Fibroblast of lung (primary cell): Measurements from ENCODE around the gene CA5A. TPM values are rescaled to one million over a fixed set of nuclear protein-coding genes. Genes with fewer than 3 reads are reported as not detected.

Source experiments
- DNase-seq, 2 donors: peaks; one replicate each; pipeline versions ENCODE4 v3.0.0 to v3.0.0-alpha.2; 2010; ENCODE audit warnings: low read depth in 2 of 2
- H2AFZ ChIP-seq: 2 replicates; pipeline ENCODE4 v1.5.1; 2012; ENCODE audit warnings: low read length, control low read depth, inconsistent platforms
- H3K27ac ChIP-seq: 2 replicates; pipeline ENCODE4 v1.5.1; 2011; ENCODE audit warnings: low read length, control low read depth; ENCODE audit not compliant: insufficient read depth
- H3K27me3 ChIP-seq: 2 replicates; pipeline ENCODE4 v1.5.1; 2011; ENCODE audit warnings: mild to moderate bottlenecking, low read length; ENCODE audit not compliant: control insufficient read depth, insufficient read depth
- H3K36me3 ChIP-seq: 2 replicates; pipeline ENCODE4 v1.5.1; 2011; ENCODE audit warnings: low read length; ENCODE audit not compliant: control insufficient read depth, insufficient read depth
- H3K4me1 ChIP-seq: 2 replicates; pipeline ENCODE4 v1.5.1; 2011; ENCODE audit warnings: low read length; ENCODE audit not compliant: control insufficient read depth, insufficient read depth; ENCODE audit errors: extremely low read depth
- H3K4me2 ChIP-seq: 2 replicates; pipeline ENCODE4 v1.5.1; 2011; ENCODE audit warnings: low read length, control low read depth; ENCODE audit not compliant: insufficient read depth; ENCODE audit errors: extremely low read depth
- H3K4me3 ChIP-seq, 4 experiments: fragments of 200-600 bp in 1 of 4; sonication (generic) in 1 of 4; replicated peaks in 1 of 4; 2 replicates each; pipeline ENCODE4 v1.5.1; 2011 to 2016; ENCODE audit warnings: low read length in 4 of 4, low read depth in 3 of 4, mild to moderate bottlenecking in 3 of 4, control low read depth in 2 of 4, inconsistent platforms in 1 of 4, mixed read lengths in 1 of 4; ENCODE audit not compliant: insufficient read depth in 1 of 4; ENCODE audit errors: control extremely low read depth in 1 of 4
- H3K79me2 ChIP-seq: 2 replicates; pipeline ENCODE4 v1.5.1; 2012; ENCODE audit warnings: mild to moderate bottlenecking, low read length, inconsistent platforms; ENCODE audit not compliant: control insufficient read depth, insufficient read depth
- H3K9ac ChIP-seq: 2 replicates; pipeline ENCODE4 v1.5.1; 2011; ENCODE audit warnings: mild to moderate bottlenecking, low read length, control low read depth; ENCODE audit not compliant: insufficient read depth
- H3K9me3 ChIP-seq: 2 replicates; pipeline ENCODE4 v1.5.1; 2012; ENCODE audit warnings: low read depth, low read length; ENCODE audit not compliant: control insufficient read depth, insufficient read depth
- H4K20me1 ChIP-seq: 2 replicates; pipeline ENCODE4 v1.5.1; 2011; ENCODE audit warnings: low read length; ENCODE audit not compliant: control insufficient read depth, insufficient read depth; ENCODE audit errors: extremely low read depth
- CTCF ChIP-seq, 2 donors: IDR thresholded peaks in 1 of 2; conservative IDR thresholded peaks in 1 of 2; 1 replicate in 1 of 2; 2 replicates in 1 of 2; pipeline ENCODE4 v1.5.1; 2011 to 2012; ENCODE audit warnings: low read length in 2 of 2, control low read depth in 1 of 2, inconsistent platforms in 1 of 2, low read depth in 1 of 2, mild to moderate bottlenecking in 1 of 2
- EZH2 ChIP-seq: IDR thresholded peaks from 2 replicates; pipeline ENCODE4 v1.5.1; 2012; ENCODE audit warnings: low read length, control low read depth, mild to moderate bottlenecking; ENCODE audit errors: missing control alignments
- polyA plus RNA-seq, 2 donors: library from polyadenylated mRNA; depleted of rRNA in 1 of 2; stranded (reverse) in 1 of 2; unstranded in 1 of 2; fragments of >200 nt; gene quantifications; 2 replicates each; pipeline ENCODE4 v1.2.1, GENCODE V29; 2011 to 2012; ENCODE audit warnings: missing spikeins in 1 of 2
- total RNA-seq: library from RNA; depleted of rRNA; stranded (reverse); fragments of >200 nt; gene quantifications from 2 replicates; pipeline ENCODE4 v1.2.1, GENCODE V29; 2014

The CA5A gene
- total and polyA plus RNA-seq, 2 donors (not counting 1 experiment from before 2014, with no cell fraction given) = not detected

GRCh38 chr16:87855852-87856715 lies 80.2 kb downstream of the CA5A start:
- Histone ChIP-seq H3K4me2 (peak overlapping the region; percentile 8), H3K9ac (no peak overlapping the region), H3K4me1 (peaks cover 16% of the 10 kb centered on the region), H2AFZ (no peak overlapping the region), H3K9me3 (no peaks in the 10 kb centered on the region), H3K36me3 (no peaks in the 10 kb centered on the region), H3K4me3 (no peak overlapping the region), H3K27me3 (no peaks in the 10 kb centered on the region), H4K20me1 (no peaks in the 10 kb centered on the region), H3K27ac (peak overlapping the region; percentile 19), H3K79me2 (no peaks in the 10 kb centered on the region)
- TF ChIP-seq EZH2 = no peak
- no peak for TF ChIP-seq CTCF (conservative IDR thresholded peaks at IDR 0.05 in 1 of 2, IDR thresholded peaks at IDR 0.05 in 1 of 2; ENCODE audit: low read depth in 1 of 2, low read length in 2 of 2)
- peak; percentile 52 to 56 for DNase-seq

DNA sequence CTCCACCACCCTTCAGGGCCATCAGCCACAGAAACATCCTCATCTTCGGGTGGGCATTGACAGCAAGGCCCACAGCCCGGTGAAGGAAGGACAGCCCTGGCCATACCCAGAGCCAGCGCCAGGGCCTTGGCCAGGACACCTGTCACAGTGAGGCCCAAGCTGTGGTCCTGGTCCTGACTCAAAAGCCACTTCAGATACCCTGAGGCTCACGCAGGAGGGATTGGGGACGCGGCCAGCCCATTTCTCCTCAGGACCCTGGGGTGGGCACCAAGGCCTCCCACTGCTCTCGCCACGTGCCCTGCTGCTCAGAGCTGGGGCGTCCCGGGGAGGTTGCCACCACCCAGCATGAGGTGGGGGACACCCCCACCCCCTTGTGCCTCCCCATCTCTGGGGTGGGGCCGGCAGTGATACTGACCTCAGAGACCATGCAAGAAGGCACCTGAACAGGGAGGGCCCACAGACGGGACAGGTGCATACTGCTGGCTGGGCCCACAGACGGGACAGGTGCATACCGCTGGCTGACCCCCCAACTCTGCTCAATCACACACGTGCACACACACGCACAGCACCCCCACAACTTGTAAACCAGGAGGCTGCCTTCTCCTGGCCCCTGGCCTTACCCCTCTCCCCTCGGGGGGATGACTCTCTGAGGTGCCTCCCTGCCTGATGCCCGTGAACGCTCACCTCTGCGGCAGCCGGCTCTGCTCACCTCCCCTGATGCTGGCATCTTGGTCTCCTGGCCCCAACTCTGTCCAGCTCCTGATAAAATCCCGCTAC lies 81.2 kb downstream of the CA5A start:
- Histone ChIP-seq H3K79me2 (no peaks in the 10 kb centered on the region), H3K27me3 (no peaks in the 10 kb centered on the region), H4K20me1 (no peaks in the 10 kb centered on the region), H3K4me1 (peaks cover 16% of the 10 kb centered on the region), H3K9ac (no peak overlapping the region), H2AFZ (no peak overlapping the region), H3K4me2 (no peak overlapping the region), H3K36me3 (no peaks in the 10 kb centered on the region), H3K4me3 (no peak overlapping the region), H3K27ac (no peak overlapping the region), H3K9me3 (no peaks in the 10 kb centered on the region)
- DNase-seq = no peak
- no peak for TF ChIP-seq CTCF (conservative IDR thresholded peaks at IDR 0.05 in 1 of 2, IDR thresholded peaks at IDR 0.05 in 1 of 2; ENCODE audit: low read depth in 1 of 2, low read length in 2 of 2)
- no peak for TF ChIP-seq EZH2
